H9 (cell line): ENCODE data around the gene YIPF2. TPM values are rescaled to one million over a fixed set of nuclear protein-coding genes. Genes with fewer than 3 reads are reported as not detected.
A peak's percentile ranks its signal among the peaks of the same experiment; 100 is the strongest.

Experiments used
- DNase-seq: peaks from one replicate; pipeline ENCODE4 v3.0.0-alpha.2; 2017
- H2AFZ ChIP-seq: one replicate; pipeline ENCODE4 v1.6.1; 2013; ENCODE audit warnings: mild to moderate bottlenecking, low read length, control low read depth, moderate library complexity
- H2AK5ac ChIP-seq: 2 replicates; pipeline ENCODE4 v1.6.1; 2013; ENCODE audit warnings: low read length, control low read depth, mixed read lengths; ENCODE audit not compliant: insufficient read length
- H2BK120ac ChIP-seq: one replicate; pipeline ENCODE4 v1.6.1; 2013; ENCODE audit warnings: low read depth, mild to moderate bottlenecking, low read length, control low read depth, inconsistent platforms; ENCODE audit not compliant: poor library complexity, severe bottlenecking
- H2BK12ac ChIP-seq: 2 replicates; pipeline ENCODE4 v1.6.1; 2013; ENCODE audit warnings: low read length, control low read depth, mixed read lengths, low read depth; ENCODE audit not compliant: insufficient read length
- H2BK15ac ChIP-seq: 2 replicates; pipeline ENCODE4 v1.6.1; 2013; ENCODE audit warnings: low read depth, low read length, control low read depth
- H2BK20ac ChIP-seq: one replicate; pipeline ENCODE4 v1.6.1; 2013; ENCODE audit warnings: low read depth, mild to moderate bottlenecking, low read length, control low read depth, inconsistent platforms; ENCODE audit not compliant: poor library complexity, severe bottlenecking
- H2BK5ac ChIP-seq: 2 replicates; pipeline ENCODE4 v1.6.1; 2013; ENCODE audit warnings: low read length, control low read depth, mixed read lengths; ENCODE audit not compliant: insufficient read length
- H3K14ac ChIP-seq: 2 replicates; pipeline ENCODE4 v1.6.1; 2013; ENCODE audit warnings: low read length, control low read depth; ENCODE audit not compliant: insufficient read depth
- H3K18ac ChIP-seq: 2 replicates; pipeline ENCODE4 v1.6.1; 2013; ENCODE audit warnings: low read depth, mild to moderate bottlenecking, mixed read lengths, low read length, control low read depth; ENCODE audit not compliant: insufficient read length
- H3K23ac ChIP-seq: 2 replicates; pipeline ENCODE4 v1.6.1; 2013; ENCODE audit warnings: low read length, control low read depth, mixed read lengths, low read depth; ENCODE audit not compliant: insufficient read length
- H3K23me2 ChIP-seq: 2 replicates; pipeline ENCODE4 v1.6.1; 2013; ENCODE audit warnings: low read depth, mild to moderate bottlenecking, mixed read lengths, low read length, control low read depth; ENCODE audit not compliant: insufficient read length, poor library complexity, severe bottlenecking
- H3K27ac ChIP-seq: 2 replicates; pipeline ENCODE4 v1.5.1; 2013; ENCODE audit warnings: low read length, control low read depth, mixed read lengths, low read depth; ENCODE audit not compliant: insufficient read length
- H3K27me3 ChIP-seq: 2 replicates; pipeline ENCODE4 v1.6.1; 2013; ENCODE audit warnings: low read length, control low read depth, inconsistent platforms; ENCODE audit not compliant: insufficient read depth
- H3K4ac ChIP-seq: 2 replicates; pipeline ENCODE4 v1.6.1; 2013; ENCODE audit warnings: low read depth, mild to moderate bottlenecking, control low read depth, inconsistent platforms, low read length, moderate library complexity
- H3K4me1 ChIP-seq: 2 replicates; pipeline ENCODE4 v1.6.1; 2013; ENCODE audit warnings: low read length, control low read depth, inconsistent platforms; ENCODE audit not compliant: insufficient read depth
- H3K4me2 ChIP-seq: 2 replicates; pipeline ENCODE4 v1.6.1; 2013; ENCODE audit warnings: low read length, control low read depth, mixed read lengths; ENCODE audit not compliant: insufficient read length, insufficient read depth
- H3K56ac ChIP-seq: 2 replicates; pipeline ENCODE4 v1.6.1; 2013; ENCODE audit warnings: low read depth, mild to moderate bottlenecking, mixed read lengths, low read length, control low read depth; ENCODE audit not compliant: insufficient read length
- H3K79me1 ChIP-seq: 2 replicates; pipeline ENCODE4 v1.6.1; 2013; ENCODE audit warnings: low read depth, mild to moderate bottlenecking, moderate library complexity, low read length, control low read depth, inconsistent platforms; ENCODE audit not compliant: insufficient read depth, poor library complexity, severe bottlenecking
- H3K79me2 ChIP-seq: 2 replicates; pipeline ENCODE4 v1.6.1; 2013; ENCODE audit warnings: low read length, control low read depth, inconsistent platforms; ENCODE audit not compliant: insufficient read depth
- H3K9ac ChIP-seq: 2 replicates; pipeline ENCODE4 v1.6.1; 2013; ENCODE audit warnings: low read length, control low read depth, mixed read lengths; ENCODE audit not compliant: insufficient read length; ENCODE audit errors: extremely low read depth
- H3K9me3 ChIP-seq: one replicate; pipeline ENCODE4 v1.6.1; 2013; ENCODE audit warnings: low read depth, low read length, inconsistent platforms; ENCODE audit not compliant: control insufficient read depth
- H3T11ph ChIP-seq: one replicate; pipeline ENCODE4 v1.6.1; 2013; ENCODE audit warnings: mild to moderate bottlenecking, low read length, control low read depth, inconsistent platforms
- H4K20me1 ChIP-seq: one replicate; pipeline ENCODE4 v1.6.1; 2013; ENCODE audit not compliant: control insufficient read depth, insufficient read length, insufficient read depth
- H4K5ac ChIP-seq: 2 replicates; pipeline ENCODE4 v1.6.1; 2013; ENCODE audit warnings: low read depth, mild to moderate bottlenecking, mixed read lengths, low read length, control low read depth; ENCODE audit not compliant: insufficient read length
- H4K8ac ChIP-seq: replicated peaks from 2 replicates; pipeline ENCODE4 v1.6.1; 2013; ENCODE audit warnings: low read length, control low read depth, mixed read lengths, low read depth; ENCODE audit not compliant: insufficient read length
- H4K91ac ChIP-seq: 2 replicates; pipeline ENCODE4 v1.6.1; 2013; ENCODE audit warnings: low read depth, mild to moderate bottlenecking, moderate library complexity, mixed read lengths, low read length, control low read depth; ENCODE audit not compliant: insufficient read length
- H3K27ac Mint-ChIP-seq, 3 experiments: 2 replicates in 2 of 3; 3 replicates in 1 of 3; pipeline ENCODE4 v1.8.0; 2020 to 2021; ENCODE audit warnings: mixed read lengths in 3 of 3, mild to moderate bottlenecking in 1 of 3, moderate library complexity in 1 of 3
- H3K27me3 Mint-ChIP-seq: 2 replicates; pipeline ENCODE4 v1.8.0; 2021; ENCODE audit warnings: low read depth, mild to moderate bottlenecking, moderate library complexity, mixed read lengths
- H3K36me3 Mint-ChIP-seq, 3 experiments: 2 replicates in 2 of 3; 3 replicates in 1 of 3; pipeline ENCODE4 v1.8.0; 2020 to 2021; ENCODE audit warnings: low read depth in 3 of 3, mixed read lengths in 3 of 3; ENCODE audit not compliant: insufficient read depth in 1 of 3
- H3K4me1 Mint-ChIP-seq, 2 experiments: 2 replicates each; pipeline ENCODE4 v1.8.0; 2020; ENCODE audit warnings: mixed read lengths in 2 of 2
- H3K4me3 Mint-ChIP-seq, 2 experiments: 2 replicates in 1 of 2; 3 replicates in 1 of 2; pipeline ENCODE4 v1.8.0; 2020 to 2021; ENCODE audit warnings: mild to moderate bottlenecking in 2 of 2, mixed read lengths in 2 of 2, moderate library complexity in 1 of 2
- H3K9me3 Mint-ChIP-seq, 2 experiments: 2 replicates in 1 of 2; 3 replicates in 1 of 2; pipeline ENCODE4 v1.8.0; 2020; ENCODE audit warnings: mild to moderate bottlenecking in 2 of 2, mixed read lengths in 2 of 2, moderate library complexity in 1 of 2
- CTCF ChIP-seq: fragments of 200-600 bp; sonication (generic); conservative IDR thresholded peaks from 3 replicates; pipeline ENCODE4 v1.8.0; 2021; ENCODE audit warnings: antibody characterized with exemption, mild to moderate bottlenecking
- WGBS: extraction: QIAGEN DNeasy Blood & Tissue Kit; methylation state at CpG from one replicate; pipeline ENCODE4 v1.1.7; 2013; ENCODE audit warnings: missing lambda C conversion rate, low lambda C conversion rate, mixed read lengths; ENCODE audit not compliant: insufficient read length; ENCODE audit errors: extremely low coverage; 5-methylcytosine and 5-hydroxymethylcytosine counted together
- total RNA-seq: library from RNA; stranded (reverse); gene quantifications from 2 replicates; pipeline ENCODE4 v1.2.1, GENCODE V29; 2021

Gene YIPF2
- total RNA-seq, 1 experiment from 2014 or later = 58.2 TPM

GRCh38 chr19:10896851-10897526 is 31.4 kb downstream of the YIPF2 start:
- Histone ChIP-seq H2AFZ (no peak overlapping the region), H4K5ac (no peak overlapping the region), H3K56ac (no peak overlapping the region), H4K20me1 (no peaks in the 10 kb centered on the region), H2BK5ac (no peak overlapping the region), H3K27ac (no peak overlapping the region), H3K4me1 (no peaks in the 10 kb centered on the region), H3K79me1 (no peaks in the 10 kb centered on the region), H2BK12ac (no peak overlapping the region), H3K9ac (no peak overlapping the region), H3K4me2 (no peak overlapping the region), H3T11ph (no peak overlapping the region), H3K23ac (no peak overlapping the region), H3K79me2 (no peaks in the 10 kb centered on the region; the same call in 1 of the 2 replicates), H2BK20ac (no peak overlapping the region), H2AK5ac (no peak overlapping the region), H3K23me2 (no peaks in the 10 kb centered on the region), H3K9me3 (no peaks in the 10 kb centered on the region), H4K8ac (no peak overlapping the region), H3K18ac (no peak overlapping the region), H3K4ac (no peak overlapping the region), H4K91ac (no peak overlapping the region), H2BK120ac (no peak overlapping the region), H3K27me3 (no peaks in the 10 kb centered on the region), H3K14ac (no peak overlapping the region), H2BK15ac (no peak overlapping the region)
- H3K9me3 Mint-ChIP-seq = no peaks in the 10 kb centered on the region; a peak in 1 of 5 replicates
- no CpG with 5 or more reads among the region's 7 CpGs for WGBS
- no peak for TF ChIP-seq CTCF
- no peak overlapping the region for H3K4me3 Mint-ChIP-seq
- no peaks in the 10 kb centered on the region; the same call in none of the 2 replicates for H3K27me3 Mint-ChIP-seq
- H3K27ac Mint-ChIP-seq = peak overlapping the region; percentile 24 to 92 (median 68); a peak in 6 of 7 replicates
- H3K4me1 Mint-ChIP-seq = peaks cover 37 to 39% of the 10 kb centered on the region in 2 experiments
- H3K36me3 Mint-ChIP-seq = peaks cover 0 to 2% (median 2%) of the 10 kb centered on the region in 3 experiments; a peak in 5 of 7 replicates
- no peak for DNase-seq
